ENCODE data around the gene RIPPLY1. TPM values are rescaled to one million over a fixed set of nuclear protein-coding genes. Genes with fewer than 3 reads are reported as not detected.

RIPPLY1 gene
- total RNA-seq, 4 donors from 2014 or later: not detected

DNA sequence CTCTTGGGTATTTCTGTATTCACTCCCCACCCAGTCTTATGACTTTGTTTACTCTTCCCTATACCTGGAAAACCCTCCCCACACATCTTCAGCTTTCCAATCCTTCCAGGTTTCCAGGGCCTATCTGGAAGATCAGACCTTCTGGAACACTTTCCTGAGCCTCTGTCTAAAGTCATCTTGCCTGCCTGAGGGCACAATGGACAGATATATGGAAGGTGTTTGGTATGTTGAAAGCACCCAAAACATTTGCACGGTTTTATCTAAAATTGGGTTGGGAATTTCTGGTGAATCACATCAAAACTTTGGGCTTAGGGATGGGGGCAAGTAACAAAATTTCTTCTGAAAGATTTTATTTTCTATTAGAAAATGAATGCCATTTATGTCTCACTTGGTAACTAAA lies 33.1 kb upstream of the RIPPLY1 start:
- Histone ChIP-seq H3K27me3 (no peaks in the 10 kb centered on the region), H3K4me3 (no peak overlapping the region), H3K4me1 (no peaks in the 10 kb centered on the region), H3K9me3 (no peaks in the 10 kb centered on the region), H3K36me3 (peaks cover 0 to 9% (median 0%) of the 10 kb centered on the region in 3 donors), H3K27ac (no peak overlapping the region)
- no peak for TF ChIP-seq POLR2A (IDR thresholded peaks at IDR 0.05)
- TF ChIP-seq, protein P1, sequence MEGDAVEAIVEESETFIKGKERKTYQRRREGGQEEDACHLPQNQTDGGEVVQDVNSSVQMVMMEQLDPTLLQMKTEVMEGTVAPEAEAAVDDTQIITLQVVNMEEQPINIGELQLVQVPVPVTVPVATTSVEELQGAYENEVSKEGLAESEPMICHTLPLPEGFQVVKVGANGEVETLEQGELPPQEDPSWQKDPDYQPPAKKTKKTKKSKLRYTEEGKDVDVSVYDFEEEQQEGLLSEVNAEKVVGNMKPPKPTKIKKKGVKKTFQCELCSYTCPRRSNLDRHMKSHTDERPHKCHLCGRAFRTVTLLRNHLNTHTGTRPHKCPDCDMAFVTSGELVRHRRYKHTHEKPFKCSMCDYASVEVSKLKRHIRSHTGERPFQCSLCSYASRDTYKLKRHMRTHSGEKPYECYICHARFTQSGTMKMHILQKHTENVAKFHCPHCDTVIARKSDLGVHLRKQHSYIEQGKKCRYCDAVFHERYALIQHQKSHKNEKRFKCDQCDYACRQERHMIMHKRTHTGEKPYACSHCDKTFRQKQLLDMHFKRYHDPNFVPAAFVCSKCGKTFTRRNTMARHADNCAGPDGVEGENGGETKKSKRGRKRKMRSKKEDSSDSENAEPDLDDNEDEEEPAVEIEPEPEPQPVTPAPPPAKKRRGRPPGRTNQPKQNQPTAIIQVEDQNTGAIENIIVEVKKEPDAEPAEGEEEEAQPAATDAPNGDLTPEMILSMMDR (IDR thresholded peaks at IDR 0.05): no peak
- DNase-seq: no peak
- intact Hi-C loops (cut with DNase I): no loop called here
- WGBS, 2 donors: 47 to 82% methylated on average over 1 of the region's 1 CpG

DNA sequence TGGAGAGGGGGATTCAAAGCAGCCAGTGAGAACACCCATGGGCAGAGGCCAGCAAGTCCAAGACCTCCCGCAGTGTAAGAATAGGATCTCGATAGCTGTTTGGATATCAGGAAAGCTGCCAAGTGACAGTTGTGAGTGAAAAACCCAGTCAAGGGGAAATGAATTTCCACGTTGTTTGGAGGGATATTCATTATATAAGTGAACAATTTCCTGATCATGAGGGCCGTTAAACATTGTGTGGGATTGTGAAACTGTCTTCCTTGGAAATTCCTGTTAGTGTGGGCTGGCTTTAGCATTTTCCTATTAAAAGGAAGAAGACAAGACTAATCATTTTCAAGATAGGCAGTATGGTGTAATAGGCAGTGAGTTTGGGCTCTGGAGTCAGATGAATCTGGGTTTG lies 32.0 kb upstream of the RIPPLY1 start:
- no peak for TF ChIP-seq POLR2A (IDR thresholded peaks at IDR 0.05)
- Histone ChIP-seq H3K27ac (no peak overlapping the region), H3K36me3 (no peaks in the 10 kb centered on the region), H3K27me3 (no peaks in the 10 kb centered on the region), H3K4me1 (no peaks in the 10 kb centered on the region), H3K9me3 (no peaks in the 10 kb centered on the region), H3K4me3 (no peak overlapping the region)
- 27 to 36% methylated on average over 3 to 4 of the region's 4 CpGs for WGBS, 2 donors
- intact Hi-C loops (cut with DNase I): no loop called here
- no peak for DNase-seq

DNA sequence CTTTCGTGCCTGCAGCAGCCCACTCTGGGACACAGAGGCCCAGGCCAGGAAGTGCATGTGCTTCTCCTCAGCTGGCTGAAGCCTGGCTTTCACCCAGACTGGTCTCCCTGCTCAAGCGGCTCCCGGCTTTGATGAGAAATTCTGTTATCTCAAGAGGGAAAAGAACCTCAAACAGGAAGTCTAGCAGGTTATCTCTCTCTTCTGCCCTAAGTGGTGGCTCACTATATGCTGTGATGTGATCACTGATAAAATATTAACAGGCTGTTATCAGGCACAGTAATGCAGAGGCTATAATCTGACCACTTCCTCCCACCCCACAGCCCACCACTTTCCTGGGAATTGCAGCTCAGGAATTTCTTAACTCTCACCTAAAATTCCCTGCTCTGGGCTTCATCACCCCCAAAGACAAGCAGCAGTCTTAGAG lies 30.4 kb upstream of the RIPPLY1 start:
- TF ChIP-seq, protein P1 (IDR thresholded peaks at IDR 0.05): no peak
- TF ChIP-seq POLR2A (IDR thresholded peaks at IDR 0.05): no peak
- no peak for DNase-seq
- Histone ChIP-seq H3K4me1 (no peaks in the 10 kb centered on the region), H3K4me3 (no peak overlapping the region), H3K36me3 (no peaks in the 10 kb centered on the region), H3K27ac (no peak overlapping the region), H3K9me3 (no peaks in the 10 kb centered on the region), H3K27me3 (no peaks in the 10 kb centered on the region)
- 17 to 60% methylated on average over 1 to 2 of the region's 3 CpGs for whole genome bisulfite sequencing, 2 donors
- intact Hi-C loops (cut with DNase I): no loop called here

DNA sequence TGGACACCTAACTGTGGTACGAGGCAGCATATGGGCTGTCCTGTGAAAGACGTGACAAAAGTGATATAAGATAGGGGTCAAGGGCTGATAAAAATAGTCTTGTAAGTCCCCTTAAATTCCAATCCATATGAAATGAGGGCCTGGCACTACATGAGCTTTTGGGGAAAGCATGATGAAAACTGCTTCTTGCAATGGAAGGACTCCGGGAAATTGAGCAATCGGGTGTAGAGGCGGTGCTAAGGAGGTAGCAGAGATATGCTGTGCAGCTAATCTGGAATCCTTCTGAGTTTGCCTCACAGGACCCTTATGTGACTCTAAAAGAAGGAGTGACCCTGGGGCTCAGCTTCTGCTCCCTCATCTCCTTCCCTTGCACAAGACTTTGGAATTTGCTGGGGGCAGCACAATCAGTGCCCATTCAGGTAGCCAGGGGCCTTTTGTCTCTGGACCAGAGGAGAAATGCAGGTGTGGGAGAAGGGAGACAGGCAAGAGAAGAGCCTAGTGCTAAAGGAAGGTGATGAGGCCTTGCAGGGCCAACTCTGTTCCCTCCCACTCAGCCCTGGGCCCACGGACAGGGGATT lies 29.9 kb upstream of the RIPPLY1 start:
- H3K9me3 ChIP-seq: no peaks in the 10 kb centered on the region
- no peak overlapping the region for H3K27ac ChIP-seq
- DNase-seq: no peak
- H3K4me3 ChIP-seq: no peak overlapping the region
- no peaks in the 10 kb centered on the region for H3K27me3 ChIP-seq
- TF ChIP-seq, protein P1 (IDR thresholded peaks at IDR 0.05): no peak
- no peak for TF ChIP-seq POLR2A (IDR thresholded peaks at IDR 0.05)
- intact Hi-C loops (cut with DNase I): no loop called here
- no peaks in the 10 kb centered on the region for H3K36me3 ChIP-seq
- 84 to 90% methylated on average over 5 of the region's 6 CpGs for WGBS, 2 donors
- H3K4me1 ChIP-seq: no peaks in the 10 kb centered on the region

DNA sequence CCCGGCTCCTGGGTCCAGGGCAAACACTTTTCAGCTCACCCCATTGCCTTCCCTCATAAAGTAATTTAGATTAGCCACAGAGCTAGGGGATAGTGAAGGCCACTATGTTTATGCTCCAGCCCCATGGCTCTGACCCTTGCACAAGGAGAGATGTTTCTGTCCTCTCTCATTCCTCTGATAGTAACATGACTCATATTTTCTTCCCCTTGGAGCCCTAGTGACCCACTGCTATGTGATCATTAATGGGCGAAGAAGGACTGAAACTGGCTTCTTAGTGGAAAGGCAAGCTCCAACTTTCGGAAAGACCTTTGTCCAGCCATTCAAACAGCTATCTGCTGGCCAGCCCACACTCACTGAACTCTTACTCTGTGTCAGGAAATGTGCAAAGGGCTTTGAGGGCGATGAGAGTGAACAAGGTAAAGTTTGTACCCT lies 29.4 kb upstream of the RIPPLY1 start:
- Histone ChIP-seq H3K4me3 (no peak overlapping the region), H3K27me3 (no peaks in the 10 kb centered on the region), H3K9me3 (no peaks in the 10 kb centered on the region), H3K27ac (no peak overlapping the region), H3K4me1 (no peaks in the 10 kb centered on the region), H3K36me3 (no peaks in the 10 kb centered on the region)
- DNase-seq: no peak
- no peak for TF ChIP-seq POLR2A (IDR thresholded peaks at IDR 0.05)
- TF ChIP-seq, protein P1 (IDR thresholded peaks at IDR 0.05): no peak
- intact Hi-C loops (cut with DNase I): no loop called here
- WGBS, 2 donors: 66 to 85% methylated on average over 3 to 4 of the region's 4 CpGs
